HG02678 (cell line): ENCODE data around the gene CRK.
"Not testable (repeated sequence)": the region's sequence is repeated elsewhere in the genome, so short reads cannot be mapped to it uniquely, and the experiment has no call there.

Experiments used
- ATAC-seq: cut with Tn5 transposase; IDR thresholded peaks from one replicate; pipeline ENCODE4 v1.9.1; 2021; ENCODE audit warnings: mild to moderate bottlenecking, moderate library complexity; ENCODE audit not compliant: unreplicated experiment

The CRK gene

GRCh38 chr17:1467898-1468492 lies 12.0 kb upstream of the CRK start:
- no peak for ATAC-seq

GRCh38 chr17:1467258-1467657 lies 11.2 kb upstream of the CRK start:
- ATAC-seq = no peak

GRCh38 chr17:1464186-1464585 lies 8.2 kb upstream of the CRK start:
- no peak for ATAC-seq

- no peak for ATAC-seq
Observed at GRCh38 chr17:1462164-1463112, 6.4 kb upstream of the CRK start.

- ATAC-seq = no peak
Observed at GRCh38 chr17:1461198-1461944, 5.3 kb upstream of the CRK start.

GRCh38 chr17:1460233-1460632 lies 4.2 kb upstream of the CRK start:
- no peak for ATAC-seq

GRCh38 chr17:1455291-1455796 lies 688 bp downstream of the CRK start:
- peak; percentile 29 for ATAC-seq

GRCh38 chr17:1454541-1454940 lies 1.5 kb downstream of the CRK start:
- ATAC-seq = no peak

- not testable (repeated sequence) for ATAC-seq
Observed at GRCh38 chr17:1453694-1454093, 2.3 kb downstream of the CRK start.

- ATAC-seq = no peak
Observed at GRCh38 chr17:1452836-1453235, 3.2 kb downstream of the CRK start.

- not testable (repeated sequence) for ATAC-seq
Observed at GRCh38 chr17:1450261-1450660, 5.8 kb downstream of the CRK start.

GRCh38 chr17:1449412-1449967 lies 6.5 kb downstream of the CRK start:
- ATAC-seq = no peak

GRCh38 chr17:1447052-1447451 lies 9.0 kb downstream of the CRK start:
- ATAC-seq = no peak

GRCh38 chr17:1446201-1446600 lies 9.8 kb downstream of the CRK start:
- no peak for ATAC-seq

- ATAC-seq = not testable (repeated sequence)
Observed at GRCh38 chr17:1445695-1446094, 10.3 kb downstream of the CRK start.

- ATAC-seq = not testable (repeated sequence)
Observed at GRCh38 chr17:1442721-1443120, 13.3 kb downstream of the CRK start.

GRCh38 chr17:1442187-1442586 lies 13.8 kb downstream of the CRK start:
- ATAC-seq = no peak

- no peak for ATAC-seq
Observed at GRCh38 chr17:1440921-1441320, 15.1 kb downstream of the CRK start.

- no peak for ATAC-seq
Observed at GRCh38 chr17:1438593-1439083, 17.4 kb downstream of the CRK start.

GRCh38 chr17:1435326-1435725 lies 20.7 kb downstream of the CRK start:
- ATAC-seq = no peak

GRCh38 chr17:1434150-1434549 lies 21.9 kb downstream of the CRK start:
- ATAC-seq = no peak
